Spinal cord (tissue), 10 donors: ENCODE measurements around the gene SSH2. TPM values are rescaled to one million over a fixed set of nuclear protein-coding genes. Genes with fewer than 3 reads are reported as not detected.
A peak's percentile ranks its signal among the peaks of the same experiment; 100 is the strongest.

Source experiments
- DNase-seq, 6 donors: peaks; one replicate each; pipeline versions ENCODE4 v3.0.0 to v3.0.0-alpha.2; 2013 to 2015; ENCODE audit warnings: low spot score in 6 of 6, low read depth in 4 of 6
- H3K27ac ChIP-seq: one replicate; pipeline ENCODE4 v1.5.1; 2013; ENCODE audit warnings: low read depth, low read length, control low read depth
- H3K27me3 ChIP-seq: one replicate; pipeline ENCODE4 v1.6.1; 2013; ENCODE audit warnings: low read length; ENCODE audit not compliant: control insufficient read depth, insufficient read depth
- H3K36me3 ChIP-seq: one replicate; pipeline ENCODE4 v1.6.1; 2013; ENCODE audit warnings: low read length; ENCODE audit not compliant: control insufficient read depth, insufficient read depth
- H3K4me1 ChIP-seq: one replicate; pipeline ENCODE4 v1.6.1; 2013; ENCODE audit warnings: low read length; ENCODE audit not compliant: control insufficient read depth, insufficient read depth
- H3K4me3 ChIP-seq: one replicate; pipeline ENCODE4 v1.5.1; 2013; ENCODE audit warnings: low read depth, low read length, control low read depth
- H3K9me3 ChIP-seq: one replicate; pipeline ENCODE4 v1.6.1; 2013; ENCODE audit warnings: low read length; ENCODE audit not compliant: control insufficient read depth, insufficient read depth
- WGBS: methylation state at CpG from one replicate; pipeline ENCODE4 v1.1.5; 2013; ENCODE audit warnings: missing lambda C conversion rate; ENCODE audit not compliant: insufficient coverage; 5-methylcytosine and 5-hydroxymethylcytosine counted together
- polyA plus RNA-seq, 2 donors: library from polyadenylated mRNA; unstranded; fragments of 120-200 nt; gene quantifications; one replicate each; pipeline ENCODE4 v1.2.1, GENCODE V29; 2013; ENCODE audit not compliant: insufficient read length in 2 of 2
- total RNA-seq, 2 donors: library from RNA; depleted of rRNA in 1 of 2; stranded (reverse); fragments of 120-200 nt in 1 of 2; fragments of >200 nt in 1 of 2; gene quantifications; one replicate each; pipeline versions ENCODE4 v1.2.3 to v1.2.4, GENCODE V29; 2013 to 2014
- donor health status: healthy.

Gene SSH2
- total and polyA plus RNA-seq, 4 donors: 22.5 to 26.6 (median 23.4) TPM

DNA sequence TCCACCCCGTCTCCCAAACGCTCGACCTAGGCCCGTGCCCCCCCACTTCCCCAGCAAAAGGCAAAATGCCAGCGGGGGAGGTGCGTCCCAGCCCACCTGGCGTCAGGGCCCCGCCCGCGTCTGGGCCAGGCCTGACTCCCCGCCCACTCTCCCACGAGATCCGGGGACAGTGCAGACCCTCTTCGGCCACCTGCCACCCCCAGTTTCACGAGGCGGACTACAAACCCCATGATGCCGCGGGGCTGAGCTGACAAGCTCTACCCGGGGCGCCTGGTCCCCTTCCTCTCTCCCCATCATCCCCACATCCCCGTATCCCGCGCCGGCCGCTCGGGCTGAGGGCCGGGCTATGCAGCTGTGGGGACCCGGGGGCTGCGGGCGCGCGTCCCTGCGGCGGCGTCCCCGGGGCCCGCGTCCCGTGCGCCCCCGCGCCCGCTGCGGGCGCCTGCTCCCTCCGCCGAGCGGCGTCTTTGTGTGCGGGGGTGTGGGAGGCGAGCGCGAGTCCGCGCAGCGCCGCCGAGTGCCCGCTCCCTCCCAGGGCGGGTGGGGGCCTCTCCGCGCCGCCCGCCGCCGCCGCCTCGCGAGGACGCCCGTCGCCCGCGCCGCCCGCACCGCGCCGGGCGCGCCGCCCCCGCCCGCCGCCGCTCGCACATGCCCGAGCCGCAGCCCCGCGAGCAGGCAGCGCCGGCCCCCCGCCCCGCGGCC lies 337.0 kb downstream of the SSH2 start, which contains the start of gene ANKRD13B:
TSS of gene ANKRD13B (plus strand) at position 283 of the 702 bp plus-strand sequence. CDS start 490 bp downstream, outside the sequence.
- peak in 2 of 6 donors; percentile 89 to 93 for DNase-seq
- H3K4me1 ChIP-seq: peaks cover 85% of the 10 kb centered on the region
- H3K9me3 ChIP-seq: no peaks in the 10 kb centered on the region
- peaks cover 3% of the 10 kb centered on the region for H3K36me3 ChIP-seq
- WGBS: under 1% methylated on average over 76 of the region's 96 CpGs
- no peaks in the 10 kb centered on the region for H3K27me3 ChIP-seq
- peak within 1 kb of the TSS; percentile 84 for H3K27ac ChIP-seq
- peak within 1 kb of the TSS; percentile 65 for H3K4me3 ChIP-seq

DNA sequence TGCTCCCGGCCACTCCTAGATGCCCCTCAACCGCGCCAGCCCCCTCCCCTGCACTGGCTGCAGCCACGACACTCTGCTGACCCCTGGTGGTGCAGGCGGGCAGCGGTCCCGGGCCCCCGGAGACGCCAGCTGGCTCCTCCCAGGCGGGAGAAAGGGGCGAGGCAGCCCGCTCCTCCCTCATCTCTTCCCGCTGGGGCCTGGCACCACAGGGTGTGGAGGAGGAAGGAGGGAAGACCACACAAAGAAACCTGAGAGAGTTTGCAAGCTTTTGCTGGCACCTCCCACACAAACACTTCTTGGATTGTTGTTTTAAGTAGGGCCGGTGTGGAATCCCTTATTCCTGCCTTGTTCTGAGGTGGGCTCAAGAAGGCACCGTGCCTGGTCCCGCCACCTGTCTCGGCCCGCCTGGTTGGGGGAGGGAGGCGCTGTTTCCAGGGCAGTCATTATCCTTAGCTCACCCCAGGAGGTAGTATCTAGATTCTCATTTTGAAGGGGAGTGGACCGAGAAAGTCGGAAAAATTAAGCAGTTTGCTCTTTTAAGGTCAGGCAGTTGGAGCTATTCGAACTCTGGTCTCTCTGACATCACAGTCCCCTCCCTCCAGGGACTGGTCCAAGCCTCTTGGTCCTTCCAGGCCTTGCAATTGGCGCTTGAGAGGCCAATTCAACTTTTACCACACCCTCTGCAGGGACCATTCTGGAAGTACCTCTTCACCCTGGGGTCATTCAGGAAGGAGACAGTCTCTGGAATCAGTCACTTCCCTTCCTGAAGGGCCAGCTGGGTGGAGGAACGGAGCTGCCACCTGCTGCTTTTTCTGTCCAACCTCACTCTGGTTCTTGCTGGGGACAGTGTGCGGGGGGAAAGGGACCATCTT lies 338.1 kb downstream of the SSH2 start:
- H3K4me1 ChIP-seq: peaks cover 85% of the 10 kb centered on the region
- H3K9me3 ChIP-seq: no peaks in the 10 kb centered on the region
- peaks cover 5% of the 10 kb centered on the region for H3K36me3 ChIP-seq
- peak overlapping the region; percentile 49 for H3K4me3 ChIP-seq
- peak overlapping the region; percentile 84 for H3K27ac ChIP-seq
- no peaks in the 10 kb centered on the region for H3K27me3 ChIP-seq
- peak in 5 of 6 donors; percentile 79 to 97 (median 86) for DNase-seq
- 14% methylated on average over 14 of the region's 25 CpGs for WGBS

DNA sequence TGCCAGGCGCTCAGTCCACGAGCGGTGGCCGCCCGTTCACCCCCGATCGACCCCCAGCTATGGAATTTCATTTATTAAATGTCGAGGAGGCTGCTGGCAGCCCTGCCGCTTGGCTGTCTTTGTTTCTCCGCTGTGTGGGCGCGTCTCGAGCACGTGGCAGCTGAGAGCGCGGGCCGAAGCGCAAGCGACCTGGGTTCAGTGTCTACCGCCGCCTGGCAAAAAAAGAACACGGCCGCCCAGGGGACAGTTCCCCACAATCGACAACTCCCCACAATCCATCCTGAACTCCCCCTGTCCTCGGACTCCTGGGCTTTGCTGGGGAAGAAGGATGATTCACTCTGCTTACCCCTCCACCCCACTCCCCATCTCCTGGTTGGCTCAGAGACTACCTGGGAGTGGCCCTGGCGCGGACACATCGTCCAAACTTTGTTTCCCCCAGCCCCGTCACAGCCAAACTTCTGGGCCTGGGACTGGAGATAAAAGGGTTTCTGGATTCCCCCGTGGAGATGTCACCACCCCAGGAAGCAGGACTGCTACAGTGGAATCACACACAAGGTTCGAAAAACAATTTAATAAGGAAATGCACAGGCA lies 338.8 kb downstream of the SSH2 start:
- DNase-seq: peak in 2 of 6 donors; percentile 70 to 80
- Histone ChIP-seq H3K36me3 (peaks cover 10% of the 10 kb centered on the region), H3K4me1 (peaks cover 84% of the 10 kb centered on the region), H3K4me3 (peak overlapping the region; percentile 49), H3K27me3 (no peaks in the 10 kb centered on the region), H3K27ac (peak overlapping the region; percentile 84), H3K9me3 (no peaks in the 10 kb centered on the region)
- under 1% methylated on average over 24 of the region's 31 CpGs for WGBS

DNA sequence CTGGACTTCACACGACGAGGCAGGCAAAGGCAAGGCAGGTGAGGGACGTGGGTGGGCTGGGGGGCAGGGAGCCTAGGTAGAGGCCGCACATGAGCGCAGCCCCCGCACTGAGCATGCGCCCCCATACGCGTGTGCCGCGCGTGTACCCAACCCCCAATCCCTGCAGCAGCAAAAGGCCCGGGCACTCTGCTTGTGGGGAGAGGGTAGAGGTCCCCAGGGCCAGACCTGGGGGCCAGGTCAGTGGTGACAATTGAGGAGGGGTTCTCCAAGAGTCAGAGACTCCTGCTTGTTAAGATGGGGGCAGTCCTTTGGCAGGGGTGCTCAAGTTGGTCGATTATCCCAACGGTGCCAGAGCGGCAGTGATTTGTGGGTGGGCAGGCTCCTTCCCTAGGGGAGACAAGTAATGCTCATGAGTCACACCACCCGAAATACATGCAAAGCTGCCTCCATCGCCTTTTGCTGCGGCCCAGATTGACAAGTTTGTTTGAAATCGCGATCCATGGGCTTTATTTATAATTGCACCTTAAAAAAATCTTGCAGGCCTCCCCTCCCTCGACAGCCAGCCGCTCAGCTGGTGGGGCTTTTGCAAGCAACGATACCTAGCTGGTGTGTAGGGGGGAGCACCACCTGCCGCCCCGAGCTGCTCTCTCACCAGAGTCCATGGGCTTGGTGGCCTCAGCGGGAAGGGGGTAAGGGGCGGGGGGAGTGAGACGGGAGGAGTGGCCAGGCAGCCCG lies 339.4 kb downstream of the SSH2 start:
- Histone ChIP-seq H3K36me3 (peaks cover 6% of the 10 kb centered on the region), H3K27ac (peak overlapping the region; percentile 84), H3K4me3 (peak overlapping the region; percentile 49), H3K4me1 (peaks cover 81% of the 10 kb centered on the region), H3K9me3 (no peaks in the 10 kb centered on the region), H3K27me3 (no peaks in the 10 kb centered on the region)
- DNase-seq: peak in 2 of 6 donors; percentile 60 to 75
- 31% methylated on average over 27 of the region's 30 CpGs for WGBS

DNA sequence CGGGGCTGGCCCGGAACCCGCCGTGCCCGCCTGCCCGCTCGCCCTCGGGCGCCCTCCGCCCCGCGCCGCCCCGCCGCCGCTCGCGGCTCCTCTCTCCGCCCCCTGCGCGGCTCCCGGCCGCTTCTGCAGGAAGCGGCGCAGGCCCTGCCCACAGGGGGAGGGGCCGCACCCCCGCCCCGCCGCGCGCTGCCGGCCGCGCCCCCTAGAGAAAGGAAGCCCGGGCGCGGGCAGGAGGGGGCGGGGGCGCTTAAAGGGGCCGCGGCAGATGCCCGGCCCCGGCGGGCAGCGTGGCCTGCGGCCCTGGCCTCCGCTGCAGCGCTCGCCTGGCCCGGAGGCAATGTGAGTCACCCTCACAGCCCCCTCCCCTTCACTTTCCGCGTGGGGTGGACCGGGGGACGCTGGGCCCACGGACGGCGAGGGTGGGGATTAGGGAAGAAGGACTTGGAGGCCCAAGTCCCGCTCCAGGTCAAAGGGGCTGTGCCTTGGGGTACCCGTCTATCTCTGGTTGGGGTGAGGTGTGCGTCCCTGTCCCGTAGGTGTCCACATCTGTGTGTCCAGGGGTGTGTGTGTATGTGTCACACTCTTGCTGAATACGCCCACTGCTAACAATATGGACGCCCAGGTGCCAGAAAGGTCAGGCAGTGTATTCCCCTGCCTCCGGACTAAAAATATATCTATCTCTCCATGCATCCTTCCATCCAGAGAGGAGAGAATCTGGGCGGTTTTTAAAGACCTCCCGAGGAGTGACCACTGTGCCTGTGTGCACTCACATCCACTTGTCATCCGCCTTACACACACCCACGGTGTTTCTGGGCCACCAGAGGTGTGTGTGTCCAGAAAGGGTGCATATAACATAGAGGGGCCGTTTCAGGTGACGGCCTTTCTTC lies 340.3 kb downstream of the SSH2 start, which contains the start of gene GIT1:
TSS of gene GIT1 (minus strand) at position 125 of the 887 bp plus-strand sequence. CDS start 270 bp downstream, outside the sequence.
- peaks cover 9% of the 10 kb centered on the region for H3K36me3 ChIP-seq
- H3K4me3 ChIP-seq: peak within 1 kb of the TSS; percentile 69
- no peaks in the 10 kb centered on the region for H3K27me3 ChIP-seq
- peak within 1 kb of the TSS; percentile 84 for H3K27ac ChIP-seq
- no peaks in the 10 kb centered on the region for H3K9me3 ChIP-seq
- H3K4me1 ChIP-seq: peaks cover 81% of the 10 kb centered on the region
- peak in 5 of 6 donors; percentile 74 to 97 (median 86) for DNase-seq
- WGBS: 3% methylated on average over 64 of the region's 70 CpGs

DNA sequence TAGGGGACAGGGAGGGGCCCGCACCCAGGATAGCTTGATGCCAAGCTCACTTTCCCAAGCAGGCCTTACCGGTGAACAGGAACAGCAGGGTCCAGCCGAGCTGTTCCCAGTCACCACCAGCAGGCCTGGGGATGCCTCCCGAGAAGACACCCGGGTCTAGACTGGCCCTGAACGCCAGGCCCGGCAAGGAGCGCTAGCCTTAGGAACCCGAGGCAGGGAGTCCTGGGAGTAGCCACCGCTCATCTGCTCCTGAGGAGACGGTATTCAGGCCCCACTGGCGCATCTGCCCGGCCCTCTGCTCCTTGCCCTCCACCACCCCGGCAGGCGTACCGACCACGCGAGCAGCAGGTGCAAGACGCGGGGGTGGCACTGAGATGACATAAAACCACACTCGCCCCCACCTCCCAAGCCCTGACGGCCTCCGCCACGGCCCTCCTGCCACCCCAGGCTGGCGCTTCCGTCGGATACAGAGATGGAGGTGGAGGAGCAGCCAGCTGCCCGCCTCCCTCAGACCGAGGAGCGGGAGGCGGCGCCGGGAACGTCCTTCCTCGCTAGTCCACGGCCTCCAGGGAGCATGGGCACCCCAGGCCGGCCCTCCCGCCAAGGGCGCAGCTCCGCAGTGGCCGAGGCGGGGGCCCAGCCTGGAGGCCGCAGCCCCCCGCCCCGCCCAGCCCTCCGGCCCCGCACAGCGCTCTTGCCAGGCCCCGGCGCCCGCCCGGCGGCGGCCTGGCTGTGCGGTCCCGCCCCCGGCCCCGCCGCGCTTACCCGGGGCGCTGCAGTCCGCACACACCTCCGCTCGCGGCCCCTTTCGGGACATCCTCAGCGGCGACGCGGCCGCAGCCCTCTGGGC lies 341.2 kb downstream of the SSH2 start:
- H3K36me3 ChIP-seq: peaks cover 15% of the 10 kb centered on the region
- peak overlapping the region; percentile 74 for H3K27ac ChIP-seq
- peak overlapping the region; percentile 69 for H3K4me3 ChIP-seq
- H3K4me1 ChIP-seq: peaks cover 81% of the 10 kb centered on the region
- H3K9me3 ChIP-seq: no peaks in the 10 kb centered on the region
- WGBS: under 1% methylated on average over 69 of the region's 72 CpGs
- peak in 1 of 6 donors; percentile 26 for DNase-seq
- no peaks in the 10 kb centered on the region for H3K27me3 ChIP-seq

DNA sequence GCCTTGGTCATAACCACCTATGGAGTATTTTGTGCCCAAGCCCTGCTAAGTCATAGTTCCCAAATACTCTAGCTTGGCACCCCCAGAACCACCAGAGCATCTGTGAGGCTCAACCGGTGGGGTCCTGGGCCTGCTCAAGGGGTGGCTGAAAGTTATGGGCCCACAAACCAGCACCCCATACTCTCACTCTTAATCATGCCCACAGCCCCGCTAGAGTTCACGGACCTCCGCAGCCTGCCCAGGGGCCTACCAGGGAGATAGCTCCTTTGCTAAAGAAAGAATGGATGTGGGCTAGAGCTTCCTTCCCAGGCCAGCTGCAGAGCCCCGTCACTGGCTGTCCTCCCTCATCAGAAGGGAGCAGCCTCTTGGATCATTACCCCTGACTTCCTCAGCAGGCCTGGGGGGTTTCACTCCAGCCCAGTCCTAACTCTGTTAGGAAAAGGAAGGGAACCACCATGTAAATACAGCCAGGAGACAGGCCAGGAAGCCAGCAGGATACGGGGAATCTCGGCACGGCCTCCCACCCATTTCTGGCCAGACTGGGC lies 341.9 kb downstream of the SSH2 start:
- Histone ChIP-seq H3K36me3 (peaks cover 21% of the 10 kb centered on the region), H3K27ac (peak overlapping the region; percentile 74), H3K4me3 (peak overlapping the region; percentile 69), H3K9me3 (no peaks in the 10 kb centered on the region), H3K27me3 (no peaks in the 10 kb centered on the region), H3K4me1 (peaks cover 87% of the 10 kb centered on the region)
- DNase-seq: no peak
- 0% methylated on average over 3 of the region's 8 CpGs for WGBS
